A549 treated with GW870086 at 1 μM for 4 hours (cell line): ENCODE data around the gene SHTN1. TPM values are rescaled to one million over a fixed set of nuclear protein-coding genes. Genes with fewer than 3 reads are reported as not detected.

Experiments used
- total RNA-seq: library from RNA; stranded (reverse); fragments of 200-300 nt; extraction: Qiagen RNA extraction; gene quantifications from 5 replicates; pipeline ENCODE4 v1.2.3, GENCODE V29; 2022; ENCODE audit warnings: low read depth

Gene SHTN1
- total RNA-seq = 21.9 to 27.6 TPM (median 26.1 TPM) in 5 replicates

GRCh38 chr10:117005026-117005526, at the start of gene SHTN1:
TSS of gene SHTN1 (minus strand) at chr10:117005187. CDS start at chr10:117005079, 108 bp downstream.

DNA sequence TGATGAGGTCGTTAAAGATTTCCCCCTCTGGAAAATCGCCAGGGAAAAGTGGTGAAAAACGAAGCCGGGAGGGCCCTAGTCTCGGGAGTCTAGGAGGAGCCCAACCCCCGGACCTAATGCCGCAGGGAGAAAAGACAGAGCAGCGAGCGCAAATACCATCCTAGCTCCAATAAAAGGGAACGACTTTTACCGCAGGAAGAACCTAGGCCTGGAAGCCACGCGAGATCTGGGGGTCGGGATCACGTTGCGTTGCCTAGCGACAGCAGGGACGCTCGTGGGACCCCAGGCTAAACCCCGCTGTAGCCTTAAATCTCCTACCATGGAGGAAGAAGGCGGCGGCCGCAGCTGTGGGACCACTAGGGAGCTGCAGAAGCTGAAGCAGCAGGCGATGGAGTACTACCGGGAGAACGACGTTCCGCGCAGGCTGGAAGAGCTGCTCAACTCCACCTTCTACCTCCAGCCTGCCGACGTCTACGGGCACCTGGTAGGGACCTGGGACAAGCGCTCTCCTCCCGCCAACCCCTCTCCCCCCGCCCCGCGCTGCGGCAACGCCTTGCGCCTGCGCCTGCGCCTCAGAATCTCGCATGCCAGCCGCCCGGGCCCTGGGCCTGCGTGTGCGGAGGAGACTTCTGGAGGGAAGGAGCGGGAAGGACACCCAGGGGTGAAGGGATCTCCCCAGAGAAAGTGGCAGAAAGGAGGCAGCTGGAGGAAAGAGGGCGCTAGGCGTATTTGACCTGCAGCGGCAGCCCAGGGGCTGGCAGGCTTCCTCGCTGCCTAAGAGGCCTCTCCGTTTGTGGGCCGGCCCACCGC, 155.5 kb downstream of the SHTN1 start, which contains the start of gene ENO4:
TSS of gene ENO4 (plus strand) at position 252 of the 810 bp plus-strand sequence. CDS start at position 320, 68 bp downstream.

Other genes starting within 250 kb of the SHTN1 start
- gene ENO4, start 155.7 kb downstream of the SHTN1 start, total RNA-seq = 0.13 to 0.54 TPM (median 0.18 TPM) in 4 of 5 replicates, not detected in the other
- 1.2 to 1.5 TPM (median 1.5 TPM) in 5 replicates for gene VAX1, start 133.1 kb upstream of the SHTN1 start, total RNA-seq
- gene KCNK18, start 192.3 kb upstream of the SHTN1 start, total RNA-seq = not detected in 5 replicates
- 0.03 TPM in 1 of 5 replicates, not detected in the others for gene SLC18A2, start 235.9 kb upstream of the SHTN1 start, total RNA-seq